HG02943 (cell line): ENCODE results near the gene NXPH4.

Source experiments
- ATAC-seq: cut with Tn5 transposase; IDR thresholded peaks from one replicate; pipeline ENCODE4 v1.9.1; 2021; ENCODE audit warnings: mild to moderate bottlenecking, low read depth, moderate library complexity; ENCODE audit not compliant: unreplicated experiment

NXPH4 gene

GRCh38 chr12:57229634-57230380 is 13.2 kb downstream of the NXPH4 start, which contains the start of gene SHMT2:
SHMT2 (plus strand) TSS chr12:57229711; CDS start chr12:57229779, 68 bp downstream.
- no peak for ATAC-seq

GRCh38 chr12:57230381-57231155 is 14.0 kb downstream of the NXPH4 start:
- ATAC-seq = no peak

GRCh38 chr12:57231276-57232021 is 14.9 kb downstream of the NXPH4 start:
- ATAC-seq = no peak

- no peak for ATAC-seq
Observed at GRCh38 chr12:57232156-57232756, 15.7 kb downstream of the NXPH4 start.

- no peak for ATAC-seq
Observed at GRCh38 chr12:57233357-57234232, 17.0 kb downstream of the NXPH4 start.

GRCh38 chr12:57234233-57234570 is 17.6 kb downstream of the NXPH4 start:
- no peak for ATAC-seq

GRCh38 chr12:57234571-57235016 is 18.0 kb downstream of the NXPH4 start:
- ATAC-seq = no peak

- ATAC-seq = no peak
Observed at GRCh38 chr12:57235017-57235727, 18.6 kb downstream of the NXPH4 start.

GRCh38 chr12:57235728-57236131 is 19.1 kb downstream of the NXPH4 start:
- no peak for ATAC-seq

- ATAC-seq = no peak
Observed at GRCh38 chr12:57236201-57236924, 19.8 kb downstream of the NXPH4 start.

GRCh38 chr12:57236925-57237595 is 20.5 kb downstream of the NXPH4 start:
- ATAC-seq = no peak

- ATAC-seq = no peak
Observed at GRCh38 chr12:57237596-57237931, 21.0 kb downstream of the NXPH4 start.

GRCh38 chr12:57237932-57238853 is 21.6 kb downstream of the NXPH4 start:
- ATAC-seq = no peak

- ATAC-seq = no peak
Observed at GRCh38 chr12:57238854-57239554, 22.4 kb downstream of the NXPH4 start.

- no peak for ATAC-seq
Observed at GRCh38 chr12:57239587-57240065, 23.0 kb downstream of the NXPH4 start.
